B cell (primary cell): ENCODE results near the gene CCDC87. TPM values are rescaled to one million over a fixed set of nuclear protein-coding genes. Genes with fewer than 3 reads are reported as not detected.

Experiments used
- ATAC-seq: fragments of 200-7000 bp; cut with Tn5 transposase; one replicate; pipeline ENCODE4 v1.10.0; 2021; ENCODE audit warnings: low read depth, mild to moderate bottlenecking, moderate number of reproducible peaks, moderate library complexity
- CTCF ChIA-PET: fragments of 350-600 bp; sonication (Branson Sonifier 250); formaldehyde crosslinking; loops from one replicate; lab custom pipeline; 2021; ENCODE audit warnings: antibody characterized with exemption, inconsistent platforms; lab: Charles Lee
- POLR2A ChIA-PET: fragments of 350-600 bp; sonication (Branson Sonifier 250); formaldehyde crosslinking; loops from one replicate; lab custom pipeline; 2021; ENCODE audit warnings: antibody characterized with exemption; lab: Charles Lee
- DNase-seq: peaks from one replicate; pipeline ENCODE4 v3.0.0; 2013
- H2AFZ ChIP-seq: 2 replicates; pipeline ENCODE4 v1.6.1; 2012; ENCODE audit warnings: mild to moderate bottlenecking, low read depth, low read length; ENCODE audit not compliant: insufficient read depth, poor library complexity, severe bottlenecking
- H3K27ac ChIP-seq, 2 donors: 1 replicate in 1 of 2; 2 replicates in 1 of 2; pipeline ENCODE4 v1.5.1; 2012 to 2013; ENCODE audit warnings: low read length in 2 of 2, mild to moderate bottlenecking in 2 of 2, moderate library complexity in 1 of 2
- H3K27me3 ChIP-seq, 4 experiments: fragments of 200-600 bp in 1 of 4; sonication (generic) in 1 of 4; replicated peaks in 1 of 4; 1 replicate in 2 of 4; 2 replicates in 2 of 4; pipeline versions ENCODE4 v1.6.1 to v1.7.0; 2013 to 2016; ENCODE audit warnings: low read length in 3 of 4, mild to moderate bottlenecking in 2 of 4, mixed read lengths in 1 of 4, moderate library complexity in 1 of 4; ENCODE audit not compliant: insufficient read depth in 4 of 4, control insufficient read depth in 3 of 4; ENCODE audit errors: control extremely low read depth in 1 of 4
- H3K36me3 ChIP-seq, 2 experiments: replicated peaks in 1 of 2; 1 replicate in 1 of 2; 2 replicates in 1 of 2; pipeline versions ENCODE4 v1.6.1 to v1.7.1; 2013; ENCODE audit warnings: low read length in 1 of 2; ENCODE audit not compliant: insufficient read depth in 2 of 2, control insufficient read depth in 1 of 2; ENCODE audit errors: control extremely low read depth in 1 of 2, extremely low read depth in 1 of 2
- H3K4me1 ChIP-seq, 2 donors: fragments of 200-600 bp in 1 of 2; sonication (generic) in 1 of 2; 1 replicate in 1 of 2; 2 replicates in 1 of 2; pipeline versions ENCODE4 v1.5.1 to v1.6.1; 2013 to 2017; ENCODE audit warnings: low read length in 2 of 2; ENCODE audit not compliant: control insufficient read depth in 2 of 2, insufficient read depth in 2 of 2
- H3K4me2 ChIP-seq: replicated peaks from 2 replicates; pipeline ENCODE3; 2012; ENCODE audit warnings: mild to moderate bottlenecking, low read depth, low read length; ENCODE audit not compliant: poor library complexity, severe bottlenecking
- H3K4me3 ChIP-seq, 5 experiments: fragments of 200-600 bp in 1 of 5; sonication (generic) in 1 of 5; 1 replicate in 3 of 5; 2 replicates in 2 of 5; pipeline versions ENCODE4 v1.5.1 to v1.7.0; 2011 to 2016; ENCODE audit warnings: low read length in 4 of 5, mild to moderate bottlenecking in 4 of 5, low read depth in 2 of 5, control low read depth in 1 of 5, moderate library complexity in 1 of 5; ENCODE audit not compliant: insufficient read depth in 1 of 5; ENCODE audit errors: control extremely low read depth in 1 of 5, extremely low read depth in 1 of 5
- H3K79me2 ChIP-seq: fragments of 200-600 bp; sonication (generic); one replicate; pipeline ENCODE4 v1.6.0; 2016; ENCODE audit warnings: low read length; ENCODE audit not compliant: control insufficient read depth, insufficient read depth
- H3K9ac ChIP-seq: fragments of 200-600 bp; sonication (generic); 2 replicates; pipeline ENCODE4 v1.6.1; 2017; ENCODE audit warnings: mild to moderate bottlenecking, low read length, moderate library complexity
- H3K9me3 ChIP-seq, 3 donors: one replicate each; pipeline versions ENCODE4 v1.6.1 to v1.7.1; 2013; ENCODE audit warnings: low read length in 2 of 3; ENCODE audit not compliant: control insufficient read depth in 2 of 3, insufficient read depth in 1 of 3; ENCODE audit errors: control extremely low read depth in 1 of 3
- H4K20me1 ChIP-seq: 2 replicates; pipeline ENCODE4 v1.6.0; 2012; ENCODE audit warnings: mild to moderate bottlenecking, low read length; ENCODE audit not compliant: insufficient read depth, control insufficient read depth, poor library complexity, severe bottlenecking
- H3K27ac Mint-ChIP-seq: one replicate; pipeline ENCODE4 v1.8.0; 2021; ENCODE audit warnings: mixed read lengths
- H3K27me3 Mint-ChIP-seq: one replicate; pipeline ENCODE4 v1.8.0; 2021; ENCODE audit warnings: mixed read lengths
- H3K4me1 Mint-ChIP-seq: one replicate; pipeline ENCODE4 v1.8.0; 2021; ENCODE audit warnings: mixed read lengths
- H3K4me3 Mint-ChIP-seq: one replicate; pipeline ENCODE4 v1.8.0; 2021; ENCODE audit warnings: mixed read lengths
- H3K9me3 Mint-ChIP-seq: one replicate; pipeline ENCODE4 v1.8.0; 2022; ENCODE audit warnings: mixed read lengths; ENCODE audit not compliant: insufficient read depth
- CTCF ChIP-seq: fragments of 200-600 bp; IDR thresholded peaks from one replicate; pipeline ENCODE4 v1.8.0; 2022; ENCODE audit warnings: antibody characterized with exemption, mild to moderate bottlenecking
- EZH2 ChIP-seq: IDR thresholded peaks from 2 replicates; pipeline ENCODE4 v1.6.1; 2012; ENCODE audit warnings: borderline replicate concordance, low read depth, mild to moderate bottlenecking, moderate library complexity, low read length; ENCODE audit not compliant: insufficient read depth, poor library complexity, severe bottlenecking
- WGBS: methylation state at CpG from one replicate; pipeline ENCODE4 v1.1.5; 2013; ENCODE audit warnings: missing lambda C conversion rate; ENCODE audit not compliant: insufficient coverage; 5-methylcytosine and 5-hydroxymethylcytosine counted together
- intact Hi-C: fragments of 100-400 bp; cut with micrococcal nuclease; formaldehyde crosslinking; loops from one replicate; pipeline ENCODE4 v1.10.0; 2022
- polyA plus RNA-seq: library from polyadenylated mRNA; depleted of rRNA; stranded (reverse); fragments of >200 nt; gene quantifications from 2 replicates; pipeline ENCODE4 v1.2.3, GENCODE V29; 2012
- total RNA-seq, 2 donors: library from RNA; stranded (reverse); fragments of 120-200 nt in 1 of 2; gene quantifications; 1 replicate in 1 of 2; 2 replicates in 1 of 2; pipeline versions ENCODE4 v1.2.3 to v1.2.4, GENCODE V29; 2013 to 2022

Gene CCDC87
- total and polyA plus RNA-seq, 2 donors (not counting 1 experiment from before 2014, with no cell fraction given): 0.39 TPM; not detected in 1

DNA sequence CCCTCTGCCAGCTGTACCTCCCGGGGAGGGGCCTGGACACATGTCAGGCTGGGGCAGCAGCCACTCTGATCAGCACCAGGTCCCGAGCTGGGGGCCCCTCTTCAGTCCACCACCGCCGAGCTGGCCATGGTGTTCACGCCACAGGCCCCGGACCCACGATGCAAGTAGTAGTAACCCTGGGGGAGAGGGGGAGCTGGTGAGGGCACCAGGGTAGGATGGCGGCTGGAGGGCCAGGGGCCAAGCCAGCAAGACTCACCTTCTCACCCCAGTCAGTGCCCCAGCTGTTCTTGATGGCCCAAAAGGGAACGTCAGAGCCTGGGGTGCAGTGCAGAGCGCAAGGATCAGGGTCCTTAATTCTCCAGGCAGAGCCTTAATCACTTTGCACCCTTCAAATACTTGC lies 29.0 kb downstream of the CCDC87 start:
- Histone ChIP-seq H3K4me1 (peaks cover 13 to 14% of the 10 kb centered on the region in 2 donors), H3K27me3 (peaks cover 0 to 25% (median 3%) of the 10 kb centered on the region in 4 experiments), H3K27ac (no peak overlapping the region), H3K4me2 (no peak overlapping the region), H2AFZ (no peak overlapping the region), H3K4me3 (no peak overlapping the region), H3K36me3 (no peaks in the 10 kb centered on the region), H4K20me1 (no peaks in the 10 kb centered on the region), H3K79me2 (no peaks in the 10 kb centered on the region), H3K9ac (no peak overlapping the region), H3K9me3 (peaks cover 0 to 4% (median 0%) of the 10 kb centered on the region in 3 donors)
- WGBS: 90% methylated on average over 5 of the region's 10 CpGs
- intact Hi-C loops: no loop called here
- ChIA-PET POLR2A (no interaction called here), CTCF (interaction anchor here (1.3 kb wide), 1 partner anchor 115 kb away, joined by 4 read pairs; the partner anchor contains the start of gene RBM4B)
- no peak overlapping the region for H3K27ac Mint-ChIP-seq
- H3K4me1 Mint-ChIP-seq: peaks cover 11% of the 10 kb centered on the region
- no peaks in the 10 kb centered on the region for H3K9me3 Mint-ChIP-seq
- ATAC-seq (no peak), DNase-seq (no peak)
- no peak overlapping the region for H3K4me3 Mint-ChIP-seq
- TF ChIP-seq EZH2: no peak
- no peak for TF ChIP-seq CTCF
- H3K27me3 Mint-ChIP-seq: peaks cover 9% of the 10 kb centered on the region

- Histone ChIP-seq H4K20me1 (no peaks in the 10 kb centered on the region), H3K9ac (no peak overlapping the region), H2AFZ (no peak overlapping the region), H3K36me3 (no peaks in the 10 kb centered on the region), H3K27ac (no peak overlapping the region), H3K4me1 (peaks cover 10 to 11% of the 10 kb centered on the region in 2 donors), H3K4me2 (no peak overlapping the region), H3K27me3 (peaks cover 0 to 26% (median 3%) of the 10 kb centered on the region in 4 experiments), H3K79me2 (no peaks in the 10 kb centered on the region), H3K9me3 (peaks cover 0 to 4% (median 0%) of the 10 kb centered on the region in 3 donors), H3K4me3 (no peak overlapping the region)
- Mint-ChIP-seq H3K27me3 (peaks cover 13% of the 10 kb centered on the region), H3K27ac (no peak overlapping the region), H3K4me1 (peaks cover 8% of the 10 kb centered on the region), H3K9me3 (no peaks in the 10 kb centered on the region), H3K4me3 (no peak overlapping the region)
- WGBS: 91% methylated on average over 16 of the region's 20 CpGs
- DNase-seq: no peak
- intact Hi-C loops: no loop called here
- ATAC-seq: no peak
- TF ChIP-seq CTCF (no peak), EZH2 (no peak)
- CTCF ChIA-PET: interaction anchor here (1.3 kb wide), 1 partner anchor 116 kb away, joined by 4 read pairs; the partner anchor contains the start of gene RBM4B
- POLR2A ChIA-PET: no interaction called here
These were observed 29.8 kb downstream of the CCDC87 start for GRCh38 chr11:66562907-66563583.
